ENCODE measurements around the gene SLC22A2.
"Not testable (repeated sequence)": the region's sequence is repeated elsewhere in the genome, so short reads cannot be mapped to it uniquely, and the experiment has no call there.

SLC22A2 gene

GRCh38 chr6:160240691-160241084 is 17.9 kb downstream of the SLC22A2 start:
- no peak for DNase-seq

- no peak for DNase-seq
Observed at GRCh38 chr6:160239929-160240690, 18.5 kb downstream of the SLC22A2 start.

- no peak for DNase-seq
Observed at GRCh38 chr6:160238761-160239751, 19.6 kb downstream of the SLC22A2 start.

- DNase-seq, result no peak
Observed at GRCh38 chr6:160238278-160238711, 20.3 kb downstream of the SLC22A2 start.

- not testable (repeated sequence) for DNase-seq
Observed at GRCh38 chr6:160237597-160238275, 20.9 kb downstream of the SLC22A2 start.

- not testable (repeated sequence) for DNase-seq
Observed at GRCh38 chr6:160236235-160236872, 22.3 kb downstream of the SLC22A2 start.

- DNase-seq, result not testable (repeated sequence)
Observed at GRCh38 chr6:160233950-160234640, 24.5 kb downstream of the SLC22A2 start.

GRCh38 chr6:160227769-160228161 is 30.9 kb downstream of the SLC22A2 start:
- no peak for DNase-seq

GRCh38 chr6:160227038-160227768 is 31.4 kb downstream of the SLC22A2 start:
- no peak for DNase-seq

GRCh38 chr6:160226118-160226591 is 32.5 kb downstream of the SLC22A2 start:
- DNase-seq, result no peak

GRCh38 chr6:160224639-160225237 is 33.9 kb downstream of the SLC22A2 start:
- DNase-seq, result no peak

- no peak for DNase-seq
Observed at GRCh38 chr6:160222491-160222890, 36.1 kb downstream of the SLC22A2 start.

GRCh38 chr6:160221918-160222317 is 36.7 kb downstream of the SLC22A2 start:
- no peak for DNase-seq

GRCh38 chr6:160221423-160221822 is 37.2 kb downstream of the SLC22A2 start:
- no peak for DNase-seq

- DNase-seq, result no peak
Observed at GRCh38 chr6:160218810-160219209, 39.8 kb downstream of the SLC22A2 start.

- DNase-seq, result no peak
Observed at GRCh38 chr6:160217863-160218262, 40.8 kb downstream of the SLC22A2 start.

GRCh38 chr6:160217073-160217472 is 41.5 kb downstream of the SLC22A2 start:
- no peak for DNase-seq

GRCh38 chr6:160215232-160215631 is 43.4 kb downstream of the SLC22A2 start:
- DNase-seq, result no peak

GRCh38 chr6:160207618-160208017 is 51.0 kb downstream of the SLC22A2 start:
- no peak for DNase-seq

- DNase-seq, result no peak
Observed at GRCh38 chr6:160204710-160205109, 53.9 kb downstream of the SLC22A2 start.

- DNase-seq, result no peak
Observed at GRCh38 chr6:160203953-160204352, 54.7 kb downstream of the SLC22A2 start.
